Measurements from ENCODE around the gene FASTK.

The FASTK gene

GRCh38 chr7:151080522-151081169 lies at the start of gene FASTK:
FASTK (minus strand) TSS chr7:151080809; CDS start chr7:151080766, 43 bp downstream.
- TF ChIP-seq CTCF (IDR thresholded peaks at IDR 0.05; ENCODE audit: low read depth, low read length), result no peak
- peak within 1 kb of the TSS; percentile 88 for H3K4me3 ChIP-seq (ENCODE audit: low read depth, low read length)

- no peak for TF ChIP-seq CTCF (IDR thresholded peaks at IDR 0.05; ENCODE audit: low read depth, low read length)
- H3K4me3 ChIP-seq (ENCODE audit: low read depth, low read length), result no peak overlapping the region
Observed at GRCh38 chr7:151129960-151130591, 49.5 kb upstream of the FASTK start.

GRCh38 chr7:151129117-151129959 lies 48.7 kb upstream of the FASTK start:
- TF ChIP-seq CTCF (IDR thresholded peaks at IDR 0.05; ENCODE audit: low read depth, low read length), result no peak
- no peak overlapping the region for H3K4me3 ChIP-seq (ENCODE audit: low read depth, low read length)

- no peak overlapping the region for H3K4me3 ChIP-seq (ENCODE audit: low read depth, low read length)
- TF ChIP-seq CTCF (IDR thresholded peaks at IDR 0.05; ENCODE audit: low read depth, low read length), result no peak
Observed at GRCh38 chr7:151128716-151129115, 48.1 kb upstream of the FASTK start.

GRCh38 chr7:151128144-151128543 lies 47.5 kb upstream of the FASTK start:
- H3K4me3 ChIP-seq (ENCODE audit: low read depth, low read length), result no peak overlapping the region
- TF ChIP-seq CTCF (IDR thresholded peaks at IDR 0.05; ENCODE audit: low read depth, low read length), result no peak

GRCh38 chr7:151126491-151127137 lies 46.0 kb upstream of the FASTK start:
- no peak for TF ChIP-seq CTCF (IDR thresholded peaks at IDR 0.05; ENCODE audit: low read depth, low read length)
- no peak overlapping the region for H3K4me3 ChIP-seq (ENCODE audit: low read depth, low read length)

Data from WI38 (cell line).